Body of pancreas (tissue), 4 donors: ENCODE measurements around the gene CETN1. TPM values are rescaled to one million over a fixed set of nuclear protein-coding genes. Genes with fewer than 3 reads are reported as not detected.

ENCODE experiments used
- ATAC-seq: fragments of 150-250 bp; one replicate; pipeline ENCODE4 v1.9.1; 2016
- DNase-seq, 4 donors: peaks; one replicate each; pipeline ENCODE4 v3.0.0-alpha.2; 2019
- H3K27ac ChIP-seq, 4 donors: fragments of 200-600 bp; sonication (generic); 1 replicate in 3 of 4; 2 replicates in 1 of 4; pipeline versions ENCODE4 v1.5.1 to v1.6.1; 2016 to 2019; ENCODE audit warnings: mild to moderate bottlenecking in 1 of 4, mixed read lengths in 1 of 4, moderate library complexity in 1 of 4
- H3K27me3 ChIP-seq, 2 donors: fragments of 200-600 bp; sonication (generic); one replicate each; pipeline ENCODE4 v1.6.0; 2016; ENCODE audit warnings: mild to moderate bottlenecking in 1 of 2
- H3K36me3 ChIP-seq, 2 donors: fragments of 200-600 bp; sonication (generic); replicated peaks in 1 of 2; 2 replicates each; pipeline ENCODE4 v1.5.1; 2016; ENCODE audit warnings: low read depth in 2 of 2; ENCODE audit not compliant: insufficient read depth in 1 of 2
- H3K4me1 ChIP-seq: fragments of 200-600 bp; sonication (generic); one replicate; pipeline ENCODE4 v1.6.0; 2016
- H3K4me3 ChIP-seq, 2 donors: fragments of 200-600 bp; sonication (generic); 1 replicate in 1 of 2; 2 replicates in 1 of 2; pipeline ENCODE4 v1.5.1; 2016 to 2019
- H3K9me3 ChIP-seq, 3 donors: fragments of 200-600 bp; sonication (generic); 1 replicate in 2 of 3; 2 replicates in 1 of 3; pipeline ENCODE4 v1.5.1; 2016
- POLR2A ChIP-seq, 3 donors: fragments of 450-650 bp; IDR thresholded peaks; one replicate each; pipeline ENCODE4 v1.6.1; 2016; ENCODE audit warnings: antibody characterized with exemption in 3 of 3, mild to moderate bottlenecking in 2 of 3
- WGBS, 2 donors: methylation state at CpG; one replicate each; pipeline ENCODE4 v1.1.5; 2017; 5-methylcytosine and 5-hydroxymethylcytosine counted together
- intact Hi-C: fragments of 100-400 bp; cut with DNase I; formaldehyde crosslinking; loops from one replicate; pipeline ENCODE4 v1.15.1; 2023
- total RNA-seq, 2 donors: library from RNA; depleted of rRNA; stranded (reverse); fragments of >200 nt; gene quantifications; one replicate each; pipeline ENCODE4 v1.1.0, GENCODE V29; 2016
- TF ChIP-seq, protein P1 (sequence below), 7 experiments: fragments of 450-650 bp in 4 of 7; fragments of 200-600 bp in 3 of 7; sonication (generic) in 3 of 7; IDR thresholded peaks; one replicate each; pipeline ENCODE4 v1.5.1; 2016 to 2019; ENCODE audit warnings: antibody characterized with exemption in 7 of 7

Gene CETN1
- total RNA-seq, 2 donors from 2014 or later, result not detected

DNA sequence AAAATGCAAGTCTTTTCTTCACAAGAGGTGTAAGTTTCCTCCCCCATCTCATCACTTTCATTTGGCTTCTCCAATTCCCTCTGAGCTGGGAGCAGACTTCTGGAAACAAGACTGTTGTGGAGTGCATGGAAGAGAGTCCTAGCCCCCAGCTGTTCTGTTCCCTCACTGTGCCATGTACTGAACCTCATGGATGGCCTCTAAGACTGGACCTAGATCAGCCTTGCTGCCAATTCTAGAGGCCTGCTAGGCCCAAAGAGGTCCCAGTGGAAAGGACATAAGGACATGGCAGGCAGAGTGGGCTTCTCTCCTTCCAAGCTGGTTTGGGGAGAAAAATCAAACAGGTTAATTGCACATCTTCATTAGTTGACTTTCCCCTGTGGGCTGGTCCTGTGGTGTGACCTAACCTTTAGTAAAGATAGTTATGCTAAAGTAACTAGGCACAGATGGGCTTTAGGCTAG lies 7.3 kb upstream of the CETN1 start:
- intact Hi-C loops, result no loop called here
- no peak for ATAC-seq
- DNase-seq, result no peak
- Histone ChIP-seq H3K27ac (no peak overlapping the region), H3K36me3 (no peaks in the 10 kb centered on the region), H3K4me1 (no peaks in the 10 kb centered on the region), H3K9me3 (no peaks in the 10 kb centered on the region), H3K27me3 (no peaks in the 10 kb centered on the region), H3K4me3 (no peak overlapping the region)
- no peak for TF ChIP-seq POLR2A (IDR thresholded peaks at IDR 0.05)
- TF ChIP-seq, protein P1, sequence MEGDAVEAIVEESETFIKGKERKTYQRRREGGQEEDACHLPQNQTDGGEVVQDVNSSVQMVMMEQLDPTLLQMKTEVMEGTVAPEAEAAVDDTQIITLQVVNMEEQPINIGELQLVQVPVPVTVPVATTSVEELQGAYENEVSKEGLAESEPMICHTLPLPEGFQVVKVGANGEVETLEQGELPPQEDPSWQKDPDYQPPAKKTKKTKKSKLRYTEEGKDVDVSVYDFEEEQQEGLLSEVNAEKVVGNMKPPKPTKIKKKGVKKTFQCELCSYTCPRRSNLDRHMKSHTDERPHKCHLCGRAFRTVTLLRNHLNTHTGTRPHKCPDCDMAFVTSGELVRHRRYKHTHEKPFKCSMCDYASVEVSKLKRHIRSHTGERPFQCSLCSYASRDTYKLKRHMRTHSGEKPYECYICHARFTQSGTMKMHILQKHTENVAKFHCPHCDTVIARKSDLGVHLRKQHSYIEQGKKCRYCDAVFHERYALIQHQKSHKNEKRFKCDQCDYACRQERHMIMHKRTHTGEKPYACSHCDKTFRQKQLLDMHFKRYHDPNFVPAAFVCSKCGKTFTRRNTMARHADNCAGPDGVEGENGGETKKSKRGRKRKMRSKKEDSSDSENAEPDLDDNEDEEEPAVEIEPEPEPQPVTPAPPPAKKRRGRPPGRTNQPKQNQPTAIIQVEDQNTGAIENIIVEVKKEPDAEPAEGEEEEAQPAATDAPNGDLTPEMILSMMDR (IDR thresholded peaks at IDR 0.05), result no peak

DNA sequence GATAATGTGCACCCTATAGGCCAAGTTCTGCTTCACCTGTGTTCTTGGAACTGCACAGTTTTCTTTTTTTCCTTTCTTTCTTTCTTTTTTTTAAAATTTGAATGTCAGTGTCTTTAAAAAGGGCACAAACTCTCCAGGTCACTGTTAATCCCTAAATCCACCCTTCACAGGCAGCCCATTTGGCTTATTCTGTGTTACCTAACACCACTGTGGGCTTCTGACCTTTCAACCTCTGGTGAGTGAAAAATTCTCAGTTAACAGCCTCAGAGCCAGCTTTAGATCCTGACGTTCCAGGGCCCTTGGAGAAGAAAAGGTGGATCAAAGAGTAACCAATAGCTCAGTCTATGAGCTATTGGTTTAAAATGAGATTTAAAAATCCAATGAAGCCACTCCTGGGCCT lies 6.8 kb upstream of the CETN1 start:
- intact Hi-C loops, result no loop called here
- no peak for DNase-seq
- H3K27me3 ChIP-seq, result no peaks in the 10 kb centered on the region
- 47 to 50% methylated on average over 1 of the region's 1 CpG for WGBS, 2 donors
- ATAC-seq, result no peak
- no peak for TF ChIP-seq POLR2A (IDR thresholded peaks at IDR 0.05)
- TF ChIP-seq, protein P1 (IDR thresholded peaks at IDR 0.05), result no peak
- no peaks in the 10 kb centered on the region for H3K36me3 ChIP-seq
- H3K4me3 ChIP-seq, result no peak overlapping the region
- no peaks in the 10 kb centered on the region for H3K4me1 ChIP-seq
- no peak overlapping the region for H3K27ac ChIP-seq
- H3K9me3 ChIP-seq, result no peaks in the 10 kb centered on the region

DNA sequence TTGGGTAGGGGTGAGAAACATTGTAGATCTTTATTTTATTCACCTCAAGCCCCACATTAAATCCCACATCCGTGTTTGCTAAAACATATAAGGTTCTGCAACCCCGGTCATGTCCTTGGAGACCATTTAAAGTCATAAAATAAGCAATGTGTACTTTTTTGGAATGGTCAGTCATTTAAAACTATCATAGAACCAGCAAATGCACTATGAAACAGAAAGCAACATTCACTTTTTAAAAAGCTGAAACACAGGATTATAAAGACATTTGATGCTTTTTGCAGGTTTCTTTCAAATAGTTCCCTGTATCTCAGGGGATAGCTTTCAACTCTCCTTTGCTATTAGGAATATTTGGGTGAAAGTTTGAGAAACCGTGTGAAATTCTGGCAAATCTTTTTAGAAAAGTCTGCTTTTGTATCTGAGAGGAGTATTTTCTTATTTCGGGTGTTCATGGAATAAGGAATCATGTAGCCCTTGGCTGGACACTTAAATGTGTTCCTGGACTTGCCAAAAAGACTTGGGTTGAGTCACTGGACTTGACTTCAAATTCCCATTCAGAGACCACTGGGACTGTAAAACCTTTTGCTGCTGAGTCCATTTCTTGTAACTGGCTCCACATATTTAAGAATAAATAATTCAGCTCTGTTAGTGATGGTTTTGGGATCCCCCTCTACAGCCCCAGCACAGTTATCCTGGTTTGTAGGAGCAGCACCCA lies 5.9 kb upstream of the CETN1 start:
- intact Hi-C loops, result no loop called here

DNA sequence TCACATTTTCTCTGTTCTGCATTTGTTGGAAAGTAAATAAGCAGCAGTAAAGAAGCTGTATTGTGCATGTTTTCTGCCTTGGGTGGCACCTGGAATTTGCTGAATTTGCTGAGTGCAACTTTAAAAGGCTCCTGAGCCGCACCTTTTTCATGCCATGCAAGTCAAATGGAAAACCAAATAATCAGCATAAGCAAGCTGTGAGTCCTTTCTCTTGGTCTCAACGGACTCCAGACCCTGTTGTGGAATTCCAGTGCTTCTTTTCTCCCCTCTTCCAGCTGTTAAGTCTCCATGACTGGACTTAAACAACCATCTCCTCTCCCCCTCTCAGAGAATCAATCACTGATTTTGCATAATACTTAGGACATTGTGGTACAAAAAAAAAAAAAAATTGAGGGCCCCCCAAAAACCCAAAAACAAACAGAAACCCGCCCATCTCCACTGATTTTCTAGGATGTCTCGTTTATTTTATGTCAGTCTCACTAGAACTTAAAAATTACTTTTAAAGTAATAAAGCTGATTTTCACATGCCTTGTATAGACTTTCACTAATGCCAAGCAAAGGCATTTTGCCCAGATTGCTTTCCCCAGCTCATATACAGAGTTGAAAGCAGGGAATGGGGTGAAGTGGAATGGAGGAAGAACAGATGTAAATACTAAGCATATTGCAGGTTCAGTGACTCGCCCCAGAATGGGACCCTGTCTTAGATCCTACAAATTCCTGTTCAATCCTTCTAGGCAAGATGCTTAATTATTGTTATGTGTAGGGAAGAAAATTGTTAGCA lies 5.1 kb upstream of the CETN1 start:
- H3K36me3 ChIP-seq, result no peaks in the 10 kb centered on the region
- H3K4me1 ChIP-seq, result no peaks in the 10 kb centered on the region
- no peaks in the 10 kb centered on the region for H3K9me3 ChIP-seq
- no peak for ATAC-seq
- no peaks in the 10 kb centered on the region for H3K27me3 ChIP-seq
- TF ChIP-seq, protein P1 (IDR thresholded peaks at IDR 0.05), result no peak
- TF ChIP-seq POLR2A (IDR thresholded peaks at IDR 0.05), result no peak
- no peak overlapping the region for H3K4me3 ChIP-seq
- no peak for DNase-seq
- no peak overlapping the region for H3K27ac ChIP-seq
- intact Hi-C loops, result no loop called here
- 59 to 69% methylated on average over 4 to 5 of the region's 5 CpGs for whole genome bisulfite sequencing, 2 donors

More for the DNA sequence above, 5.9 kb upstream of the CETN1 start:
- Histone ChIP-seq H3K27me3 (no peaks in the 10 kb centered on the region), H3K36me3 (no peaks in the 10 kb centered on the region), H3K27ac (no peak overlapping the region), H3K9me3 (no peaks in the 10 kb centered on the region), H3K4me3 (no peak overlapping the region), H3K4me1 (no peaks in the 10 kb centered on the region)
- DNase-seq (no peak), ATAC-seq (no peak)
- TF ChIP-seq, protein P1 (IDR thresholded peaks at IDR 0.05), result no peak
- no peak for TF ChIP-seq POLR2A (IDR thresholded peaks at IDR 0.05)
- 57 to 63% methylated on average over 4 of the region's 4 CpGs for WGBS, 2 donors
